Endodermal cell (in vitro differentiated cells): ENCODE measurements around the gene FHIP1B. TPM values are rescaled to one million over a fixed set of nuclear protein-coding genes. Genes with fewer than 3 reads are reported as not detected.

ENCODE experiments used
- DNase-seq: peaks from one replicate; pipeline ENCODE4 v3.0.0-alpha.2; 2017
- H3K27ac ChIP-seq: 2 replicates; pipeline ENCODE4 v1.5.1; 2013; ENCODE audit warnings: mild to moderate bottlenecking, low read depth, low read length, moderate library complexity
- H3K27me3 ChIP-seq: 2 replicates; pipeline ENCODE4 v1.6.1; 2013; ENCODE audit warnings: mild to moderate bottlenecking, low read length, moderate library complexity; ENCODE audit not compliant: insufficient read depth, control insufficient read depth, poor library complexity, severe bottlenecking
- H3K36me3 ChIP-seq: 2 replicates; pipeline ENCODE4 v1.7.0; 2013; ENCODE audit warnings: mild to moderate bottlenecking, low read length, moderate library complexity; ENCODE audit not compliant: control insufficient read depth, insufficient read depth
- H3K4me1 ChIP-seq: one replicate; pipeline ENCODE4 v1.7.0; 2013; ENCODE audit warnings: low read length; ENCODE audit not compliant: control insufficient read depth, insufficient read depth
- H3K4me3 ChIP-seq: 2 replicates; pipeline ENCODE4 v1.5.1; 2013; ENCODE audit warnings: mild to moderate bottlenecking, low read length, moderate library complexity
- H3K9ac ChIP-seq: 2 replicates; pipeline ENCODE4 v1.6.1; 2013; ENCODE audit warnings: mild to moderate bottlenecking, low read length, moderate library complexity; ENCODE audit not compliant: poor library complexity, severe bottlenecking; ENCODE audit errors: extremely low read depth
- H3K9me3 ChIP-seq: 2 replicates; pipeline ENCODE4 v1.6.1; 2013; ENCODE audit warnings: mild to moderate bottlenecking, low read length, moderate library complexity; ENCODE audit not compliant: control insufficient read depth
- H3K27ac Mint-ChIP-seq: 2 replicates; pipeline ENCODE4 v1.8.0; 2020; ENCODE audit warnings: mixed read lengths
- H3K27me3 Mint-ChIP-seq: 2 replicates; pipeline ENCODE4 v1.8.0; 2021; ENCODE audit warnings: mild to moderate bottlenecking, mixed read lengths; ENCODE audit not compliant: insufficient read depth
- H3K36me3 Mint-ChIP-seq: 2 replicates; pipeline ENCODE4 v1.8.0; 2020; ENCODE audit warnings: low read depth, mixed read lengths
- H3K4me1 Mint-ChIP-seq: 2 replicates; pipeline ENCODE4 v1.8.0; 2020; ENCODE audit warnings: mixed read lengths
- H3K4me3 Mint-ChIP-seq: 2 replicates; pipeline ENCODE4 v1.8.0; 2020; ENCODE audit warnings: mild to moderate bottlenecking, moderate library complexity, mixed read lengths
- H3K9me3 Mint-ChIP-seq: 2 replicates; pipeline ENCODE4 v1.8.0; 2020; ENCODE audit warnings: mild to moderate bottlenecking, mixed read lengths
- WGBS, 2 experiments: methylation state at CpG; one replicate each; pipeline versions ENCODE4 v1.1.5 to v1.1.7; 2013; ENCODE audit warnings: missing lambda C conversion rate in 2 of 2, mixed read lengths in 1 of 2; ENCODE audit not compliant: insufficient coverage in 1 of 2, insufficient read length in 1 of 2; 5-methylcytosine and 5-hydroxymethylcytosine counted together
- total RNA-seq, 2 donors: library from RNA; stranded (reverse); fragmentation: NEBNext Ultra II Directional in 1 of 2; extraction: Animal tissue kit (Norgen Biotek cat#: 25700) in 1 of 2; gene quantifications; 2 replicates in 1 of 2; 3 replicates in 1 of 2; pipeline ENCODE4 v1.2.1, GENCODE V29; 2021
- TF ChIP-seq, protein P1 (sequence below): fragments of 200-600 bp; sonication (generic); conservative IDR thresholded peaks from 2 replicates; pipeline ENCODE4 v1.5.0; 2021; ENCODE audit warnings: antibody characterized with exemption, mild to moderate bottlenecking

FHIP1B gene
- total RNA-seq, 2 donors from 2014 or later = 45.3 to 50.6 TPM

DNA sequence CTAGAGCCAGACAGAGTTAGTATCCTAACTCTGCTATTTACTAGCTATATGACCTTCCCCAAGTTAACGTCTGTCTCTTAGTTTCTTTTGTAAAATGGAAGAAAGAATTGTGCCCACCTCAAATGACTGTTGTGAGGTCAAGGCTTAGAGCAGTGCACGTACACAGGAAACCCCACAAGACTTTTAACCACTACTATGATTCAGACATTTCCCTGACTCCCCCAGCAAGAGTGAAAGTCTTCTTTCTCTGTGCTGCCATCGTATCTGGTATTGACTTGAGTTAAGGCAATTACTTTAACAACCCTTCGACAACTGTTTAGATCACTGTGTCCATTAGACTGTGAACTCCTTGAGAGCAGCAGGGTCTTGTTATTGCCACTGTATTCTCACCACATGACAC, 38.0 kb downstream of the FHIP1B start:
- H3K4me1 ChIP-seq = no peaks in the 10 kb centered on the region
- no peak overlapping the region for H3K27ac ChIP-seq
- H3K9me3 ChIP-seq = no peaks in the 10 kb centered on the region
- no peaks in the 10 kb centered on the region for H3K36me3 ChIP-seq
- DNase-seq = no peak
- TF ChIP-seq, protein P1, sequence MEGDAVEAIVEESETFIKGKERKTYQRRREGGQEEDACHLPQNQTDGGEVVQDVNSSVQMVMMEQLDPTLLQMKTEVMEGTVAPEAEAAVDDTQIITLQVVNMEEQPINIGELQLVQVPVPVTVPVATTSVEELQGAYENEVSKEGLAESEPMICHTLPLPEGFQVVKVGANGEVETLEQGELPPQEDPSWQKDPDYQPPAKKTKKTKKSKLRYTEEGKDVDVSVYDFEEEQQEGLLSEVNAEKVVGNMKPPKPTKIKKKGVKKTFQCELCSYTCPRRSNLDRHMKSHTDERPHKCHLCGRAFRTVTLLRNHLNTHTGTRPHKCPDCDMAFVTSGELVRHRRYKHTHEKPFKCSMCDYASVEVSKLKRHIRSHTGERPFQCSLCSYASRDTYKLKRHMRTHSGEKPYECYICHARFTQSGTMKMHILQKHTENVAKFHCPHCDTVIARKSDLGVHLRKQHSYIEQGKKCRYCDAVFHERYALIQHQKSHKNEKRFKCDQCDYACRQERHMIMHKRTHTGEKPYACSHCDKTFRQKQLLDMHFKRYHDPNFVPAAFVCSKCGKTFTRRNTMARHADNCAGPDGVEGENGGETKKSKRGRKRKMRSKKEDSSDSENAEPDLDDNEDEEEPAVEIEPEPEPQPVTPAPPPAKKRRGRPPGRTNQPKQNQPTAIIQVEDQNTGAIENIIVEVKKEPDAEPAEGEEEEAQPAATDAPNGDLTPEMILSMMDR = no peak
- H3K4me1 Mint-ChIP-seq = peaks cover 8% of the 10 kb centered on the region
- WGBS, 2 experiments = 67 to 73% methylated on average over 3 to 4 of the region's 4 CpGs
- no peaks in the 10 kb centered on the region for H3K27me3 ChIP-seq
- H3K27ac Mint-ChIP-seq = no peak overlapping the region
- H3K4me3 ChIP-seq = no peak overlapping the region
- no peak overlapping the region for H3K4me3 Mint-ChIP-seq
- H3K9me3 Mint-ChIP-seq = peaks cover 2% of the 10 kb centered on the region
- H3K36me3 Mint-ChIP-seq = peaks cover 4% of the 10 kb centered on the region
- no peak overlapping the region for H3K9ac ChIP-seq
- no peaks in the 10 kb centered on the region for H3K27me3 Mint-ChIP-seq

DNA sequence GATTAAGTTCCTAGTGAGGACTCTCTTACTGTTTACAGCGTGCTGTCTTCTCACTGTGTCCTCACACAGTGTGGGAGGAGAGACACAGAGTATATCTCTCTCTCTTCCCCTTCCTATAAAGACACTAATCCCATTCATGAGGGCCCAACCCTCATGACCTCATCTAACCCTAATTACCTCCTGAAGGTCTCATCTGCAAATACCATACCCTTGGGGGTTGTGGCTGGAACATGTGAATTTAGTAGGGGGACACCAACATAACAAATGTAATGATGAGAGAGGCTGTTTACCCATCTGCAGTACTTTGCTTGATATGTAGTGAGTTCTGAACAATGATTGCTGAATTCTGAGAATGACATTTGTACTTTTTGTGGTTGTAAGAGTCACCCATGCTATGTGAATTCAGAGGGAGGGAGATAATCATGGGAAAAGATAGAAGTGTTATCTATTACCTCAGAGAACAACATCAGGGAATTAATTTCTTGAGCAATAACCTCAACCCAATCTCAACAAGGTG, 40.3 kb downstream of the FHIP1B start:
- Histone ChIP-seq H3K9ac (no peak overlapping the region), H3K36me3 (no peaks in the 10 kb centered on the region), H3K9me3 (no peaks in the 10 kb centered on the region), H3K4me1 (no peaks in the 10 kb centered on the region), H3K27ac (no peak overlapping the region), H3K27me3 (no peaks in the 10 kb centered on the region), H3K4me3 (no peak overlapping the region)
- 80 to 100% methylated on average over 1 of the region's 1 CpG for WGBS, 2 experiments
- TF ChIP-seq, protein P1 = no peak
- H3K4me1 Mint-ChIP-seq = peaks cover 8% of the 10 kb centered on the region
- H3K36me3 Mint-ChIP-seq = no peaks in the 10 kb centered on the region
- no peak for DNase-seq
- H3K27me3 Mint-ChIP-seq = no peaks in the 10 kb centered on the region
- H3K27ac Mint-ChIP-seq = no peak overlapping the region
- no peak overlapping the region for H3K4me3 Mint-ChIP-seq
- H3K9me3 Mint-ChIP-seq = peaks cover 7% of the 10 kb centered on the region

DNA sequence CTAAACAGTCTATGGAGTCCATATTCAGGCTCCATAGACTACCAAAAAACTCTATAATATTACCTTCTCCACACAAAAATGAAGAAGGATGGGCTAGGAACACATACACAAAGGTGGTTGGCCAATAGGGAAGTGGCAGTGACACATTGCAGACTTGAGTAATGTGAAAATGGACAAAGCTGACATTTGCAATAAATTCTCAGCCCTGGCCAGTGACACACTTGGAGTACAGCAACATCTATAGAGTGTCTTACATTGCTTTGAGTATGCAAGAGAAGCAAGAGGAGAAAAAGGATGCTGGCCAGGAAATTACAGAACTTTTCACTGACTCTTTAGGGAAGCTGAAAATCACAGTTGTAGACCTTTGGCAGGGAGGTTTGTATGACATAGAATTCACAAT, 42.7 kb downstream of the FHIP1B start:
- Mint-ChIP-seq H3K36me3 (no peaks in the 10 kb centered on the region), H3K9me3 (peaks cover 7% of the 10 kb centered on the region), H3K27me3 (no peaks in the 10 kb centered on the region), H3K27ac (no peak overlapping the region), H3K4me1 (peaks cover 8% of the 10 kb centered on the region), H3K4me3 (no peak overlapping the region)
- Histone ChIP-seq H3K4me3 (no peak overlapping the region), H3K4me1 (no peaks in the 10 kb centered on the region), H3K27me3 (no peaks in the 10 kb centered on the region), H3K9ac (no peak overlapping the region), H3K9me3 (no peaks in the 10 kb centered on the region), H3K27ac (no peak overlapping the region), H3K36me3 (no peaks in the 10 kb centered on the region)
- DNase-seq = no peak
- TF ChIP-seq, protein P1 = no peak
